NT2/D1 (cell line): ENCODE data around the gene CTIF.

Experiments
- SUZ12 ChIP-seq: IDR thresholded peaks from 2 replicates; pipeline ENCODE4 v1.6.1; 2011; ENCODE audit not compliant: insufficient read length, insufficient read depth; ENCODE audit errors: extremely low read depth
- YY1 ChIP-seq: IDR thresholded peaks from 2 replicates; pipeline ENCODE4 v1.6.1; 2011; ENCODE audit not compliant: insufficient read length, insufficient read depth
- ZNF274 ChIP-seq: IDR thresholded peaks from 2 replicates; pipeline ENCODE4 v1.6.1; 2011; ENCODE audit warnings: mild to moderate bottlenecking, low read depth, low read length

GRCh38 chr18:48771641-48772375 is 233.0 kb downstream of the CTIF start:
- TF ChIP-seq YY1 = no peak
- no peak for TF ChIP-seq SUZ12
- TF ChIP-seq ZNF274 = no peak
